GM21526 (cell line): ENCODE measurements around the gene LIME1.
A peak's percentile ranks its signal among the peaks of the same experiment; 100 is the strongest.
"Not testable (repeated sequence)": the region's sequence is repeated elsewhere in the genome, so short reads cannot be mapped to it uniquely, and the experiment has no call there.

ENCODE experiments used
- ATAC-seq: cut with Tn5 transposase; IDR thresholded peaks from one replicate; pipeline ENCODE4 v1.9.1; 2021; ENCODE audit warnings: moderate library complexity; ENCODE audit not compliant: unreplicated experiment, low FRiP score

LIME1 gene

DNA sequence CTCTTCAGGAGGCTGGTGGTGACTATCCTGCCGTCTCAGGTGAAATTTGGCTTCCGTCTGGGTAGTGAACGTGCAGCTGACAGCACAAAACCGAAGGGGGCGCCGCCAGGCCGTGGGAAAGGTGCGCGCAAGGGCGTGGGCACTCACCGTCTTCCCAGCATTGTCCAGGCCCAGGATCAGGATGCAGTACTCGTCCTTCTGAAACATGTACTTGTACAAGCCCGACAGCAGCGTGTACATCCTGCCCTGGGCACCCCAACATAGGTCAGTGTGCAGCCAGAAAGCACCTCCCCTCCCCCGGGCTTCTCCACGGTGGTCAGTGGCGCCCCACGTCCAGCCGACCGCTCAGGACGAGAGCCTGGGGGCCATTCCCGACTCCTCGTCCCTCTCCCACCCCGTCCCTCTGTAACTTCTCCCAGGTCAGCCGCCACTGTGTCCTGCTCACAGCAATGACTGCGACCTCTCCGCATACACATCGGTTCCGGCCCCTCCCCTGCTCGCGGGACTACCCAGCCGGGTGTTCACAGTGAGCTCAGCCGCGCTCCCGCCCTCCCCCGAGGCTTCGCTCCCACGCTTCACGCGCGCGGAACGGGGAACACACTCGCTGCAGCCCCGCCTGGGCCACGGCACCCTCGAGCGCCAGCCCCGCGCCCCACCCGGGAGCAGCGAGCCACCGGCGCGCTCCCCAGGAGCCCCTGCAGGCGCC, 29.5 kb upstream of the LIME1 start:
- peak; percentile 22 for ATAC-seq

DNA sequence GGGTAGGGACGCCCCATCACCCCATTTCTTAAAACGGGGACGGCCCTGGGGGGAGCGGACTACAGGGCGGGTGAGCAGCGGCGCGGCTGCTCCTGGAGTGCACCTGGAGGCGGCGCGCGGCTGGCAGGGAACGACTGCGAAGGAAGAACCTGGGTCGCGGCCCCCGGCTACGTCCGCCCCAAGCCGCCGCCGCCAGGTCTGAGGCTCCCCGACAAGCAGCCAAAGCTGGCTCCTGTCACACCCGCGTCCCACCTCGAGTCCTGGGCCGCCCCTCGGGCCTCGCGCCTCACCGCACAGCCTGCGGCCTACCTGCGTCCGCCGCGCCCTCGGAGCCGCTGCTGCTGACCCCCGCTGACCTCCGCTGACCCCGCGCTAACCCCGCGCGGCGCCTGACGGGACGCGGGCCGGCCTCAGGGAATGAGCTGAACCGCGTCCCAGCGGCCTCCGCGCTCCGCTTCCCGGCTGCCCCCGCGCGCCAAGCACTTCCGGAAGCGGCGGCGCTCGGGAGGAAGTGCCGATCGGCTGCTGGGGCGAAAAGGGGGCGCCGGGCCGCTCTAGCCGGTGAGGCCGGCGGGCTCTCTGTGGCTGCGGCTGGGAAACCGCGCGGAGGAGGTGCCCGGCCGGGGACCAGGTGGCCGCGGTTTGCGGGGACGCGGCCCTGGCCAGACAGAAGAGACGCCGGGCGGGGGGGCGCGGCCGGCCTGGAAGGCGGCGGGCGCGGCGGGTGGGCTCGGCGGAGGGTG, 28.7 kb upstream of the LIME1 start, which contains the start of the genes ARFRP1 and ZGPAT:
ARFRP1 (minus strand) TSS at position 419 of the 743 bp plus-strand sequence. CDS start 885 bp downstream, outside the sequence.
ZGPAT (plus strand) TSS at position 482 of the 743 bp plus-strand sequence. CDS start 542 bp downstream, outside the sequence.
- peak; percentile 48 for ATAC-seq

DNA sequence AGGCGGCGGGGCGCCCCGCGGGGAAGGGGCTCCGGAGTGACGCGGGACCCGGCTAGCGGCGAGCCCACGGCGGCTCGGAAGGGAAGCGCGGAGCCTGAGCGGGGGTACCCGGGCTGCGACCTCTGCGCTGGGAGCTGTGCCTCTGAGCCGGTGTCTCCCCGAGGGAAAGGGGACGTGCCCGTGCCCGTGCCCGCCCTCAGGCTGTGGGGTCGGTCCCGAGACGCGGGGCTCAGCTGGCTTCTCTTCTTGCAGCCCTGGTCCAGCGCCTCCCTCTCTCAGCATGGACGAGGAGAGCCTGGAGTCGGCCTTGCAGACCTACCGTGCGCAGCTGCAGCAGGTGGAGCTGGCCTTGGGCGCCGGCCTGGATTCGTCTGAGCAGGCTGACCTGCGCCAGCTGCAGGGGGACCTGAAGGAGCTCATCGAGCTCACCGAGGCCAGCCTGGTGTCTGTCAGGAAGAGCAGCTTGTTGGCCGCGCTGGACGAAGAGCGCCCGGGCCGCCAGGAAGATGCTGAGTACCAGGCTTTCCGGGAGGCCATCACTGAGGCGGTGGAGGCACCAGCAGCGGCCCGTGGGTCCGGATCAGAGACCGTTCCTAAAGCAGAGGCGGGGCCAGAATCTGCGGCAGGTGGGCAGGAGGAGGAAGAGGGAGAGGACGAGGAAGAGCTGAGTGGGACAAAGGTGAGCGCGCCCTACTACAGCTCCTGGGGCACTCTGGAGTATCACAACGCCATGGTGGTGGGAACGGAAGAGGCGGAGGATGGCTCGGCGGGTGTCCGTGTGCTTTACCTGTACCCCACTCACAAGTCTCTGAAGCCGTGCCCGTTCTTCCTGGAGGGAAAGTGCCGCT, 27.9 kb upstream of the LIME1 start:
- peak; percentile 9 for ATAC-seq

DNA sequence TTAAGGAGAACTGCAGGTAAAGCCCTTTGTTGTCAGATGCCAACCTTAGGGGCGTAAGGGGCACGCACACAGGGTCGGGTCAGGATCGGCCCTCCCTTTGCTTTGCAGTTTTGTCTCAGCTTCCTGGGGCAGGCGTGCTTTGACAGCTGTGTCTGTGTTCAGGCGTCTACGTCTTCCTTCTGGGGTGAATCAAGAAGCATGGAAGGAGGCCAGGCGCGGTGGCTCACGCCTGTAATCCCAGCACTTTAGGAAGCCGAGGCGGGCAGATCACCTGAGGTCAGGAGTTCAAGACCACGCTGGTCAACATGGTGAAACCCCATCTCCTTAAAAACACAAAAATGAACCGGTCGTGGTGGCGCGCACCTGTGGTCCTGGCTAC, 27.3 kb upstream of the LIME1 start:
- no peak for ATAC-seq

DNA sequence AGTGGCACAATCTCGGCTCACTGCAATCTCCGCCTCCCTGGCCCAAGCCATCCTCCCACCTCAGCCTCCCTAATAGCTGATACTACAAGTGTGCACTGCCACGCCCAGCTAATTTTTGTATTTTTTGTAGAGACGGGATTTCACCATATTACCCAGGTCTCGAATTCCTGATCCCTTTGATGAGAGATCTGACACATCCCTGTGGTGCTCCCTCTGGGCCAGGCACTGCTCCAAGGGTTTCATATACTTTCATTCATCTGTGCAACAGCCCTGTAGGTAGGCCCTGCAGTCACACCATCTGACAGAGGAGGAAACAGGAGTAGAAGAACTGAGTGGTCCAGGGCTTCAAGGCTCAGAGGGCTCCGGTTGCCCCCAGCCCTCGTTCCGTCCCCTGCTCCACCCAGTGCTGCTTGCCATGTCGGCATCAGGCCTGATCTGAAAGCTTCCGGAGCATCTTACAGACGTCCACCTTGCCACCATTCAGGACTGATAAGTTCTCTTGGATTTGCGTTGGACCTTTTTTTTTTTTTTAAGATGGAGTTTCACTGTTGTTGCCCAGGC, 25.3 kb upstream of the LIME1 start:
- no peak for ATAC-seq

DNA sequence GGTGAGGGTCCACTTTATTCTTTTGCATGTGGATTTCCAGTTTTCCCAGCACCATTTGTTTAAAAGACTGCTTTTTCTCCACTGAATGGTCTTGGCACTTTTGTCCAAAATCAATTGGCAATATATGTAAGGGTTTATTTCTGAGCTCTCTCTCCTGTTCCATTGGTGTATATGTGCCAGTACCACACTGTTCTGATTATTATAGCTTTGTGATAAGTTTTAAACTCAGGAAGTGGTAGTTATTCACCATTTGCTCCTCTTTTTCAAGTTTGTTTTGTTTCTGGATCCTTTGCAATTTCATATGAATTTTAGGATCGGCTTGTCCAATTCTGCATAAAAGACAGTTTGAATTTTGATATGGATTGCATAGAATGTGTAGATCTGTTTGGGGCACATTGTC, 24.3 kb upstream of the LIME1 start:
- no peak for ATAC-seq

DNA sequence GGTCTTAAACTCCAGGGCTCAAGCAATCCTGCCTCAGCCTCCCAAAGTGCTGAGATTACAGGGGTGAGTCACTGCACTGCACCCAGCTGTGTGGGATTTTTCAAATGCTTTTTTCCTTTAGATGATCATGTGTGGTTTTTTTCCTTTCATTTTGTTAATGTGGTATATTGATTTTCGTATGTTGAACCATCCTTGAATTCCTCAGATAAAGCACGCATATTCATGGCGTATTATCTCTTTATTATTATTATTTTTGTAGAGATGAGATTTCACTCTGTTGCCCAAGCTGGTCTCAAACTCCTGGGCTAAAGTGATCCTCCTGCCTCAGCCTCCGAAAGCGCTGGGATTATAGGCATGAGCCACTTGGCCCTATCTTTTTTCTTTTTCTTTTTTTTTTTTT, 21.6 kb upstream of the LIME1 start:
- ATAC-seq = no peak

DNA sequence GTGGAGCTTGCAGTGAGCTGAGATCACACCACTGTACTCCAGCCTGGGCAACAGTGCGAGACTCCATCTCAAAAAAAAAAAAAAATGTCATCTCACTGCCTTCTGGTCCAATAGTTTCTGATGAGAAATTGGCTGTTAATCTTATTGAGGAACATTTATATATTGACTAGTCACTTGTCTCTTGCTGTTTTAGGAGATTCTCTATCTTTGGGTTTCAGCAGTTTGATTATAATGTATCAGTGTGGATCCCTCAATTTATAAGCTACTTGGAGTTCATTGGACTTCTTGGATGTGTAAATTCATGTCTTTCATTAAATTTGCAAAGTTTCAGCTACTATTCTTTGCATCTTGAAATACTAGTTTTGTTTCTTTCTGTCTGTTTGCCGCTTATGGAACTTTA, 17.5 kb upstream of the LIME1 start:
- ATAC-seq = no peak

DNA sequence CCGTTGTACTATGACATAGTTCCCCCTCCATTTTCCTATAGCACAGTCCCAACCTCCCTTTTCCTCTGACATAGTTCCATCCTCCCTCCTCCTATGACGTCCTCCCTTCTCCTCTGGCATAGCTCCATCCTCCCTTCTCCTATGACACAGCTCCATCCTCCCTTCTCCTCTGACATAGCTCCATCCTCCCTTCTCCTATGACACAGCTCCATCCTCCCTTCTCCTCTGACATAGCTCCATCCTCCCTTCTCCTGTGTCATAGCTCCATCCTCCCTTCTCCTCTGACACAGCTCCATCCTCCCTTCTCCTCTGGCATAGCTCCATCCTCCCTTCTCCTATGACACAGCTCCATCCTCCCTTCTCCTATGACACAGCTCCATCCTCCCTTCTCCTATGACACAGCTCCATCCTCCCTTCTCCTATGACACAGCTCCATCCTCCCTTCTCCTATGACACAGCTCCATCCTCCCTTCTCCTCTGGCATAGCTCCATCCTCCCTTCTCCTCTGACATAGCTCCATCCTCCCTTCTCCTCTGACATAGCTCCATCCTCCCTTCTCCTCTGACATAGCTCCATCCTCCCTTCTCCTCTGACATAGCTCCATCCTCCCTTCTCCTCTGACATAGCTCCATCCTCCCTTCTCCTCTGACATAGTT, 13.4 kb upstream of the LIME1 start:
- ATAC-seq = not testable (repeated sequence)

DNA sequence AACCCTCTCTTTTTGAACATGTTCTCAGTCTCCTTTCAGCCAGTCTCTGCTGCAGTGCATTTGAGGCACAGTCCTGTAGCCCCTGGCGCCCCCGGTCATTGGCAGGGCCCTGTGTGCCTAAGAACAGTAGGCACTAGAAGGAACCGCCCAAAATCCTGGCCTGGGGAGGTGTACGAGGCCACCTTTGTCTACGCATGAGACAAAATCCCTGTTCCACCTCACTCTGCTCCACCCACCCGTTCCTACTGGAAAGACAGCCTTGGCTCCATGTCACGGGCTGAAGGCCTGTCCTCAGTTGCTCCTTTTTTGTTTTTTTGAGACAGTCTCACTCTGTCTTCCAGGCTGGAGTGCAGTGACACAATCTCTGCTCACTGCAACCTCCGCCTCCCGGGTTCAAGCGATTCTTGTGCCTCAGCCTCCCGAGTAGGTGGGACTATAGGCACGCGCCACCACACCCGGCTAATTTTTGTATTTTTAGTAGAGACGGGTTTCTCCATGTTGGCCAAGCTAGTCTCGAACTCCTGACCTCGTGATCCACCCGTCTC, 6.2 kb upstream of the LIME1 start:
- ATAC-seq = not testable (repeated sequence)

DNA sequence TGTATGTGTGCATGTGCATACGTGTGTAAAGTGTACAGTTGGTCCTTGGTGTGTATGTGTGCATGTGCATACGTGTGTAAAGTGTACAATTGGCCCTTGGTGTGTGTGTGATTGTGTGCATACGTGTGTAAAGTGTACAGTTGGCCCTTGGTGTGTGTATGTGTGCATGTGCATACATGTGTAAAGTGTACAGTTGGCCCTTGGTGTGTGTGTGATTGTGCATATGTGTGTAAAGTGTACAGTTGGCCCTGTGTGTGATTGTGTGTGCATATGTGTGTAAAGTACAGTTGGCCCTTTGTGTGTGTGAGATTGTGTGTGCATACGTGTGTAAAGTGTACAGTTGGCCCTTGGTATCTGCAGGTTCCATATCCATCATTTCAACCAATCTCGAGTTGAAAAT, 5.1 kb upstream of the LIME1 start:
- no peak for ATAC-seq

DNA sequence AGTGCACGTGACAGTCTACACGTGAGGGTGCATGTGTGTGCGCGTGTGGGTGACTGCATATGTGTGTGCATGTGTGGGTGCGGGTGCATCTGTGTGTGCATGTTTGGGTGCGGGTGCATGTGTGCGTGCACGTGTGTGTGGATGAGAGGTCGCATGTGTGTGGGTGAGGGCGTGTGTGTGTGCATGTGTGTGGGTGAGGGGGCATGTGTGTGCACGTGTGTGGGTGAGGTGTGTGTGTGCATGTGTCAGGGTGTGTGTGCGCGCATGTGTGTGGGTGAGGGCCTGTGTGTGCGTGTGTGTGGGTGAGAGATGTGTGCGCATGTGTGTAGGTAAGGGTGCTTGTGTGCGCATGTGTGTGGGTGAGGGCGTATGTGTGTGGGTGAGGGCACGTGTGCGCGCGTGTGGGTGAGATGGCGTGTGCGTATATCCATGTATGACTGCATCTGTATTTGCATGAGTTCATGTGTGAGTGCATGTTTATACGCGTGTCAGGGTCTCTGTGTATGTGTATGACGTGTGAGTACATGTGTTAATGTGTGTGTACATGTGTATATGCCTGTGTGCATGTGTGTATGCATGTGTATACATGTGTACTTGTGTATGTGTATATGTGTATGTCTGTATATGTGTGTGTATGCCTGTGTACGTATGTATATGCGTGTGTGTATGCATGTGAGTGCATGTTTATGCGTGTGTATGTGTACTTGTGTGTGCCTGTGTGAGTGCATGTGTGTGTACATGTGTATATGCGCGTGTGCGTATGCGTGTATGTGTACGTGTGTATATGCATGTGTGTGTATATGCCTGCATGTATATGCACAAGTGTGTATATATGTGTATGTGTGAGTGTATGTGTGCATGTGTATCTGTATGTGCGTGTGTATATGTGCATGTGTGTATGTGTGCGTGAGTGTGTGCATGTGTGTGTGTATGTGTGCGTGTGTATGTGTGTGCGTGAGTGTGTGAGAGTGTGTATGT, 4.1 kb upstream of the LIME1 start:
- ATAC-seq = no peak

DNA sequence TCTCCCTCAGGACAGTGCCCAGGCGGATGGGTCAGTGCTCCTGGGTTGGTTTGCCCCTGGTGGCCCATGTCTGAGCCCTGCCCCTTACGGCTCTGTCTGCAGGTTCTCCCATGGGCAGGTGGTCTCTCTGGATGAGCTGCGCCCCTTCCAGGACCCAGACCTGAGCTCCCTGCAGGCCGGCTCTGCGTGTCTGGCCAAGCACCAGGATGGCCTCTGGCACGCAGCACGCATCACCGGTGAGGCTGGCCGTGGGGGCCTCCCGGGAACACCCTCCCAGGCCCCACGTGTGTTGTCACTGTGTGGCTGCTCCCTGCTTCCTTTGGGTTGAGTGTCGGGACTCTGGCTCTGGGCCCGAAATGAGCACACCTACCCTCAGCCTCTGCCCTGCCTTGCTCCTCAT, 3.3 kb upstream of the LIME1 start:
- ATAC-seq = no peak

DNA sequence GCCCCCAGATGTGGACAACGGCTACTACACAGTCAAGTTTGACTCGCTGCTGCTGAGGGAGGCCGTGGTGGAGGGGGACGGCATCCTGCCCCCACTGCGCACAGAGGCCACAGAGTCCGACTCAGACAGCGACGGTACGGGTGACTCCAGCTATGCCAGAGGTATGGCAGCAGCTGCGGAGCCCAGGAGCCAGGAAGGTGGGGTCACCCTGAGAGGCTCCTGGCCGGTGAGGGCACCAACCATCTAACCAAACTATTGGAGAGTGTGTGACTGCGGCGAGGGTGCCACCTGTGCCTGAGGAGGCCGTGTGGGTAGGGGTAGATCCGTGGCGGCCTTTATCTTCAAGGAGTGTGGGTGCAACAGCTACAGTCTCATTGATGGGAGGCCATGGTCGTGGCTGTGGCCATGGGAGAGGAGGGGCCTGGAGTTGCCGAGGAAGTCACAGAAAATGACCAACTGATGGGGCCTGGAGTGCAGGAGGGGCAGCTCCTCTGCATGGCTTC, 2.8 kb upstream of the LIME1 start:
- no peak for ATAC-seq

DNA sequence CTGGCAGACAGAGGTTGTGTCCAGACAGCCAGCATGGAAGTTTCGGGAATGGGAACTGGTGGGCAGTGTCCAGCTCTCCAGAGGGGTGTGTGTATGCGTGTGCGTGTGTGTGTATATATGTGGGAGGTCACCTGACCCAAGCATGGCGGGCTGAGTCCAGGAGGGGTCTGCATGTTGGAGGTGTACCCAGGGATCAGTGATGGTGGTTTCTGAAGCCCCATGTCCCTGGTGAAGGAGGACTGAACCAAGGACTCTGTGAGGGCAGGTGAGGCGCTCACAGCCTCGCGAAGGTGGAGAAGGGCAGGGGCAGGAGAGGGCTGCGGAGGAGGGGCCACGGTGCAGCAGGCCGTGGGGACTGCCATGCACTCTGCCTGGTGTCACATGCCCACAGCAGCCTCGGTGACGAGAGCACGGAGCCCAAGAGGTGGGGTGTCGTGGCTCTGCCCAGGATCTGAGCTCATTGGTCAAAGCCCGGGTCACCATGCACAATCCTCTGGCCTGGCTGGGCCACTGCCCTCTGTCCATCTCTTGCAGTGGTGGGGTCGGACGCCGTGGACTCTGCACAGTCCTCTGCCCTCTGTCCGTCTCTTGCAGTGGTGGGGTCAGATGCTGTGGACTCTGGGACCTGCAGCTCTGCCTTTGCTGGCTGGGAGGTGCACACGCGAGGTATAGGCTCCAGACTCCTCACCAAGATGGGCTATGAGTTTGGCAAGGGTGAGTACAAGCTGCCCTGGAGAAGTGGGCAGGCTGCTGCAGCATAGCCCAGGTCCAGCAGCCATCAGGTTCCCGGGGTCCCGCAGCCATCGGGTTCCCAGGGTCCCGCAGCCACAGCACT, 2.1 kb upstream of the LIME1 start:
- ATAC-seq = no peak

DNA sequence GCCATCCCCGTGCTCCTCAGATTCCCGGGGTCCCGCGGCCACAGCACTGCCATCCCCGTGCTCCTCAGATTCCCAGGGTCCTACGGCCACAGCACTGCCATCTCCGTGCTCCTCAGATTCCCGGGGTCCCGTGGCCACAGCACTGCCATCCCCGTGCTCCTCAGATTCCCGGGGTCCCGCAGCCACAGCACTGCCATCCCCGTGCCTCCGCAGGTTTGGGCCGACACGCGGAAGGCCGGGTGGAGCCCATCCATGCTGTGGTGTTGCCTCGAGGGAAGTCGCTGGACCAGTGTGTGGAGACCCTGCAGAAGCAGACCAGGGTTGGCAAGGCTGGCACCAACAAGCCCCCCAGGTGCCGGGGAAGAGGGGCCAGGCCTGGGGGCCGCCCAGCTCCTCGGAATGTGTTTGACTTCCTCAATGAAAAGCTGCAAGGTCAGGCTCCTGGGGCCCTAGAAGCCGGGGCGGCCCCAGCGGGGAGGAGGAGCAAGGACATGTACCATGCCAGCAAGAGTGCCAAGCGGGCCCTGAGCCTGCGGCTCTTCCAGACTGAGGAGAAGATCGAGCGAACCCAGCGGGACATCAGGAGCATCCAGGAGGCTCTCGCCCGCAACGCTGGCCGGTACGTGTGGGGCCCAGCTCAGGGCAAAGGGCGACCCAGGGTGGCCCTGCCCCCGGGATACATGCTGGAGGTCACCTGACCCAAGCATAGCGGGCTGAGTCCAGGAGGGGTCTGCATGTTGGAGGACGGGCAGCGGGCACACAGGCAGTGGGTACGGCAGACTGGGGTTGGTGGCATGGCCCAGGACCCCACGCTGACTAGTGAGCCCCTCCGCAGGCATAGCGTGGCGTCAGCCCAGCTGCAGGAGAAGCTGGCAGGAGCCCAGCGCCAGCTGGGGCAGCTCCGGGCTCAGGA, 1.3 kb upstream of the LIME1 start:
- no peak for ATAC-seq
